ENCODE measurements around the gene CLASP1.
"Not testable (repeated sequence)": the region's sequence is repeated elsewhere in the genome, so short reads cannot be mapped to it uniquely, and the experiment has no call there.

Gene CLASP1

DNA sequence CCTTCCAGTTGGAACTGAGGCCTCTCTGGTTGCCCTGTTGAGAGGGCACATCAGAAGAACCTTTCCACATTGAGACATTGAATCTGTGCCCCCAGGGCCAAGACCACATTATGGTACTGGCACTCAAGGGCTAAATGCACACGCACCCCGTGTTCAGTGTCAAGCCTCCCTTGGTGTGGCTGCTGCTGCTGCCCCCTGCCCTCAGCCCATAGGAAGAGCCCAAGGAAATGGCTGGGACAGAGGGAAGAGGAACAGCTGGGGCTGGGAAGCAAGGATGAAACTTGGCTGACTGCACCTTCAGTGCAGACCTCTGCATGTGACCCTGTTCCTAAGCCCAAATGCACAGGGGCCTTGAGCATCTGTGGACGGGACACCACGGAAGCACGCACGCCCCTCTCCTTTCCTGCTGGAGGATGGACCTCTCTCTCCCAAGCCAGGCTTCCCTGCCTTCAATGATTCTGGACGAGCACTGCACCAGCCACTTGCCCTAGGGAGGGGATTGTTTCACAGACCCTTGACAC is 47.2 kb upstream of the CLASP1 start:
- H3K27me3 ChIP-seq (ENCODE audit: insufficient read depth, low read length): no peaks in the 10 kb centered on the region
- H3K79me2 ChIP-seq (ENCODE audit: insufficient read depth, low read length): no peaks in the 10 kb centered on the region
- H3K4me1 ChIP-seq (ENCODE audit: insufficient read depth, low read length, severe bottlenecking): peaks cover 14% of the 10 kb centered on the region
- no peaks in the 10 kb centered on the region for H3K36me3 ChIP-seq (ENCODE audit: insufficient read depth, low read length)
- no peak overlapping the region for H3K4me3 ChIP-seq (ENCODE audit: low read depth, low read length, poor library complexity, severe bottlenecking)
- no peaks in the 10 kb centered on the region for H4K20me1 ChIP-seq (ENCODE audit: insufficient read depth, low read length)
- H3K4me2 ChIP-seq (ENCODE audit: low read length): no peak overlapping the region
- no peaks in the 10 kb centered on the region for H3F3A ChIP-seq (ENCODE audit: insufficient read depth, low read length)
- H3K9me2 ChIP-seq (ENCODE audit: low read depth, low read length): no peaks in the 10 kb centered on the region
- H3K9ac ChIP-seq (ENCODE audit: low read length): no peak overlapping the region
- TF ChIP-seq, protein P1, sequence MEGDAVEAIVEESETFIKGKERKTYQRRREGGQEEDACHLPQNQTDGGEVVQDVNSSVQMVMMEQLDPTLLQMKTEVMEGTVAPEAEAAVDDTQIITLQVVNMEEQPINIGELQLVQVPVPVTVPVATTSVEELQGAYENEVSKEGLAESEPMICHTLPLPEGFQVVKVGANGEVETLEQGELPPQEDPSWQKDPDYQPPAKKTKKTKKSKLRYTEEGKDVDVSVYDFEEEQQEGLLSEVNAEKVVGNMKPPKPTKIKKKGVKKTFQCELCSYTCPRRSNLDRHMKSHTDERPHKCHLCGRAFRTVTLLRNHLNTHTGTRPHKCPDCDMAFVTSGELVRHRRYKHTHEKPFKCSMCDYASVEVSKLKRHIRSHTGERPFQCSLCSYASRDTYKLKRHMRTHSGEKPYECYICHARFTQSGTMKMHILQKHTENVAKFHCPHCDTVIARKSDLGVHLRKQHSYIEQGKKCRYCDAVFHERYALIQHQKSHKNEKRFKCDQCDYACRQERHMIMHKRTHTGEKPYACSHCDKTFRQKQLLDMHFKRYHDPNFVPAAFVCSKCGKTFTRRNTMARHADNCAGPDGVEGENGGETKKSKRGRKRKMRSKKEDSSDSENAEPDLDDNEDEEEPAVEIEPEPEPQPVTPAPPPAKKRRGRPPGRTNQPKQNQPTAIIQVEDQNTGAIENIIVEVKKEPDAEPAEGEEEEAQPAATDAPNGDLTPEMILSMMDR (IDR thresholded peaks at IDR 0.05; ENCODE audit: low read length): no peak
- TF ChIP-seq EZH2 (IDR thresholded peaks at IDR 0.05; ENCODE audit: borderline replicate concordance, low read length): no peak
- no peak overlapping the region for H3K27ac ChIP-seq (ENCODE audit: low read depth, low read length, poor library complexity, severe bottlenecking)
- H2AFZ ChIP-seq (ENCODE audit: low read length): no peak overlapping the region
- H3K9me3 ChIP-seq (ENCODE audit: low read length): no peaks in the 10 kb centered on the region

GRCh38 chr2:121695171-121695451 is 45.8 kb upstream of the CLASP1 start:
- Histone ChIP-seq H3K9me3 (ENCODE audit: low read length) (no peaks in the 10 kb centered on the region), H3F3A (ENCODE audit: insufficient read depth, low read length) (no peaks in the 10 kb centered on the region), H3K4me1 (ENCODE audit: insufficient read depth, low read length, severe bottlenecking) (peaks cover 14% of the 10 kb centered on the region), H3K27ac (ENCODE audit: low read depth, low read length, poor library complexity, severe bottlenecking) (no peak overlapping the region), H3K4me3 (ENCODE audit: low read depth, low read length, poor library complexity, severe bottlenecking) (no peak overlapping the region), H3K36me3 (ENCODE audit: insufficient read depth, low read length) (no peaks in the 10 kb centered on the region), H4K20me1 (ENCODE audit: insufficient read depth, low read length) (no peaks in the 10 kb centered on the region), H3K79me2 (ENCODE audit: insufficient read depth, low read length) (no peaks in the 10 kb centered on the region), H3K4me2 (ENCODE audit: low read length) (no peak overlapping the region), H3K9me2 (ENCODE audit: low read depth, low read length) (no peaks in the 10 kb centered on the region), H3K9ac (ENCODE audit: low read length) (no peak overlapping the region), H3K27me3 (ENCODE audit: insufficient read depth, low read length) (no peaks in the 10 kb centered on the region; the same call in 1 of the 2 replicates), H2AFZ (ENCODE audit: low read length) (no peak overlapping the region)
- TF ChIP-seq, protein P1 (IDR thresholded peaks at IDR 0.05; ENCODE audit: low read length): no peak

GRCh38 chr2:121694398-121695170 is 45.3 kb upstream of the CLASP1 start:
- Histone ChIP-seq H3K9me2 (ENCODE audit: low read depth, low read length) (no peaks in the 10 kb centered on the region), H3K36me3 (ENCODE audit: insufficient read depth, low read length) (no peaks in the 10 kb centered on the region), H3K4me2 (ENCODE audit: low read length) (no peak overlapping the region), H2AFZ (ENCODE audit: low read length) (no peak overlapping the region), H3K27me3 (ENCODE audit: insufficient read depth, low read length) (no peaks in the 10 kb centered on the region; the same call in 1 of the 2 replicates), H4K20me1 (ENCODE audit: insufficient read depth, low read length) (no peaks in the 10 kb centered on the region), H3K27ac (ENCODE audit: low read depth, low read length, poor library complexity, severe bottlenecking) (no peak overlapping the region), H3K4me1 (ENCODE audit: insufficient read depth, low read length, severe bottlenecking) (peaks cover 8% of the 10 kb centered on the region), H3K9ac (ENCODE audit: low read length) (no peak overlapping the region), H3F3A (ENCODE audit: insufficient read depth, low read length) (no peaks in the 10 kb centered on the region), H3K9me3 (ENCODE audit: low read length) (no peaks in the 10 kb centered on the region), H3K79me2 (ENCODE audit: insufficient read depth, low read length) (no peaks in the 10 kb centered on the region), H3K4me3 (ENCODE audit: low read depth, low read length, poor library complexity, severe bottlenecking) (no peak overlapping the region)
- TF ChIP-seq, protein P1 (IDR thresholded peaks at IDR 0.05; ENCODE audit: low read length): no peak

- H3K9me2 ChIP-seq (ENCODE audit: low read depth, low read length); H3K27ac ChIP-seq (ENCODE audit: low read depth, low read length, poor library complexity, severe bottlenecking); H3K4me3 ChIP-seq (ENCODE audit: low read depth, low read length, poor library complexity, severe bottlenecking); H3K27me3 ChIP-seq (ENCODE audit: insufficient read depth, low read length); H3K36me3 ChIP-seq (ENCODE audit: insufficient read depth, low read length); H3F3A ChIP-seq (ENCODE audit: insufficient read depth, low read length); H3K9me3 ChIP-seq (ENCODE audit: low read length); H4K20me1 ChIP-seq (ENCODE audit: insufficient read depth, low read length); H3K9ac ChIP-seq (ENCODE audit: low read length); H3K79me2 ChIP-seq (ENCODE audit: insufficient read depth, low read length); H2AFZ ChIP-seq (ENCODE audit: low read length); H3K4me1 ChIP-seq (ENCODE audit: insufficient read depth, low read length, severe bottlenecking); H3K4me2 ChIP-seq (ENCODE audit: low read length): not testable (repeated sequence)
These were observed 41.3 kb upstream of the CLASP1 start for GRCh38 chr2:121690572-121690971.

All from OCI-LY1 (cell line).